H1 (cell line): ENCODE data around the gene QRICH1. TPM values are rescaled to one million over a fixed set of nuclear protein-coding genes. Genes with fewer than 3 reads are reported as not detected.

ENCODE experiments used
- BACH1 ChIP-seq: IDR thresholded peaks from 2 replicates; pipeline ENCODE4 v1.6.1; 2012; ENCODE audit warnings: low read length, improper control_type of control experiment
- BRCA1 ChIP-seq: IDR thresholded peaks from 2 replicates; pipeline ENCODE4 v1.6.1; 2012; ENCODE audit warnings: low read depth, low read length, improper control_type of control experiment
- CBX5 ChIP-seq: fragments of 300-800, 300-1000 bp; sonication (generic); IDR thresholded peaks from 2 replicates; pipeline ENCODE4 v1.7.1; 2016; ENCODE audit warnings: antibody characterized with exemption, low read length, low read depth
- CBX8 ChIP-seq: fragments of 300-800, 300-1000 bp; sonication (generic); IDR thresholded peaks from 2 replicates; pipeline ENCODE4 v1.7.1; 2016; ENCODE audit warnings: low read depth, low read length, borderline replicate concordance
- CHD1 ChIP-seq: IDR thresholded peaks from 2 replicates; pipeline ENCODE4 v1.6.1; 2012; ENCODE audit warnings: low read depth, low read length, improper control_type of control experiment
- CREB1 ChIP-seq: IDR thresholded peaks from 2 replicates; pipeline ENCODE4 v1.6.1; 2012; ENCODE audit warnings: inconsistent platforms
- PHF8 ChIP-seq: fragments of 200-600 bp; sonication (generic); conservative IDR thresholded peaks from 2 replicates; pipeline ENCODE4 v1.7.1; 2012; ENCODE audit warnings: low read depth, mild to moderate bottlenecking, inconsistent platforms, low read length, moderate library complexity
- POLR2A ChIP-seq, 2 experiments: IDR thresholded peaks; 1 replicate in 1 of 2; 2 replicates in 1 of 2; pipeline ENCODE4 v1.6.1; 2011; ENCODE audit warnings: low read depth in 2 of 2, low read length in 2 of 2, mild to moderate bottlenecking in 2 of 2; ENCODE audit errors: control extremely low read depth in 1 of 2
- RBBP5 ChIP-seq: IDR thresholded peaks from 2 replicates; pipeline ENCODE4 v1.7.1; 2012; ENCODE audit warnings: low read depth, mild to moderate bottlenecking, inconsistent platforms, low read length, moderate library complexity, borderline replicate concordance
- RXRA ChIP-seq: IDR thresholded peaks from 2 replicates; pipeline ENCODE4 v1.6.1; 2011; ENCODE audit warnings: low read depth, mild to moderate bottlenecking, low read length, moderate library complexity; ENCODE audit not compliant: insufficient read depth
- SIN3A ChIP-seq, 2 experiments: IDR thresholded peaks in 1 of 2; conservative IDR thresholded peaks in 1 of 2; 2 replicates each; pipeline ENCODE4 v1.6.1; 2011 to 2012; ENCODE audit warnings: low read length in 2 of 2, improper control_type of control experiment in 1 of 2, low read depth in 1 of 2, mild to moderate bottlenecking in 1 of 2
- SIRT6 ChIP-seq: IDR thresholded peaks from one replicate; pipeline ENCODE4 v1.7.1; 2012; ENCODE audit warnings: low read length, inconsistent platforms
- SP2 ChIP-seq: IDR thresholded peaks from 2 replicates; pipeline ENCODE4 v1.6.1; 2012; ENCODE audit warnings: mild to moderate bottlenecking, low read length, inconsistent platforms
- SP4 ChIP-seq: IDR thresholded peaks from 2 replicates; pipeline ENCODE4 v1.6.1; 2012; ENCODE audit warnings: low read length, inconsistent platforms
- TAF7 ChIP-seq: optimal IDR thresholded peaks from 2 replicates; pipeline ENCODE3; 2011; ENCODE audit warnings: low read depth, mild to moderate bottlenecking, inconsistent platforms, low read length, moderate library complexity, borderline replicate concordance
- TBP ChIP-seq: IDR thresholded peaks from 2 replicates; pipeline ENCODE4 v1.6.1; 2011; ENCODE audit warnings: low read depth, low read length, improper control_type of control experiment
- TCF12 ChIP-seq: IDR thresholded peaks from 2 replicates; pipeline ENCODE4 v1.6.1; 2011; ENCODE audit warnings: low read depth, mild to moderate bottlenecking, low read length
- ZNF274 ChIP-seq: IDR thresholded peaks from 2 replicates; pipeline ENCODE4 v1.7.0; 2012; ENCODE audit warnings: low read length, borderline replicate concordance; ENCODE audit errors: extremely low read depth
- polyA plus RNA-seq, 7 experiments: library from polyadenylated mRNA; depleted of rRNA in 3 of 7; stranded (reverse) in 5 of 7; unstranded in 2 of 7; fragments of >200 nt in 5 of 7; fragments of 200-250 nt in 2 of 7; gene quantifications; 1 replicate in 5 of 7; 2 replicates in 1 of 7; 4 replicates in 1 of 7; pipeline versions ENCODE4 v1.2.1 to v1.2.3, GENCODE V29; 2011 to 2013; ENCODE audit warnings: missing spikeins in 2 of 7, mixed read lengths in 2 of 7
- total RNA-seq: library from RNA; stranded (reverse); fragmentation: NEBNext Ultra II Directional; extraction: Animal tissue kit (Norgen Biotek cat#: 25700); gene quantifications from 2 replicates; pipeline ENCODE4 v1.2.1, GENCODE V29; 2021
- TF ChIP-seq, protein P1 (sequence below): IDR thresholded peaks from 2 replicates; pipeline ENCODE4 v1.6.1; 2012; ENCODE audit warnings: inconsistent platforms
- TF ChIP-seq, protein P2 (sequence below), 3 experiments: IDR thresholded peaks; 1 replicate in 2 of 3; 2 replicates in 1 of 3; pipeline versions ENCODE4 v1.5.1 to v1.6.1; 2011; ENCODE audit warnings: low read length in 3 of 3, mild to moderate bottlenecking in 3 of 3, inconsistent platforms in 2 of 3, low read depth in 1 of 3, moderate library complexity in 1 of 3; ENCODE audit not compliant: insufficient read depth in 1 of 3; ENCODE audit errors: control extremely low read depth in 1 of 3

The QRICH1 gene
- total and polyA plus RNA-seq, 2 of the 8 experiments (the other 6 are each of a cell fraction or from before 2014, with no cell fraction given), result 128 to 142 TPM

- peak; percentile 23; the same call in 1 of the 2 replicates for TF ChIP-seq RBBP5
- no peak for TF ChIP-seq CBX8
- TF ChIP-seq, protein P1, sequence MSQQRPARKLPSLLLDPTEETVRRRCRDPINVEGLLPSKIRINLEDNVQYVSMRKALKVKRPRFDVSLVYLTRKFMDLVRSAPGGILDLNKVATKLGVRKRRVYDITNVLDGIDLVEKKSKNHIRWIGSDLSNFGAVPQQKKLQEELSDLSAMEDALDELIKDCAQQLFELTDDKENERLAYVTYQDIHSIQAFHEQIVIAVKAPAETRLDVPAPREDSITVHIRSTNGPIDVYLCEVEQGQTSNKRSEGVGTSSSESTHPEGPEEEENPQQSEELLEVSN, result no peak
- no peak for TF ChIP-seq TCF12
- no peak for TF ChIP-seq RXRA
- TF ChIP-seq TBP, result no peak
- no peak; the same call in 1 of the 2 replicates for TF ChIP-seq PHF8
- TF ChIP-seq SIN3A (conservative IDR thresholded peaks at IDR 0.05 in 1 of 2, IDR thresholded peaks at IDR 0.05 in 1 of 2; ENCODE audit: low read depth in 1 of 2, low read length in 2 of 2), result peak in 1 of 2 experiments; percentile 78; a peak in 2 of 4 replicates
- TF ChIP-seq TAF7, result peak; percentile 74
- TF ChIP-seq CBX5, result no peak
- TF ChIP-seq SP2, result no peak
- TF ChIP-seq BRCA1, result no peak
- TF ChIP-seq ZNF274, result no peak
- TF ChIP-seq SP4, result 0 out of 2 replicates have a peak, but pooled peaks have one; percentile 58
- TF ChIP-seq BACH1, result peak; percentile 57; the same call in 1 of the 2 replicates
- no peak for TF ChIP-seq CHD1
- peak; percentile 67 to 71 for TF ChIP-seq POLR2A (IDR thresholded peaks at IDR 0.05; ENCODE audit: control extremely low read depth in 1 of 2, low read depth in 2 of 2, low read length in 2 of 2)
- peak; percentile 79 for TF ChIP-seq CREB1
- TF ChIP-seq, protein P2, sequence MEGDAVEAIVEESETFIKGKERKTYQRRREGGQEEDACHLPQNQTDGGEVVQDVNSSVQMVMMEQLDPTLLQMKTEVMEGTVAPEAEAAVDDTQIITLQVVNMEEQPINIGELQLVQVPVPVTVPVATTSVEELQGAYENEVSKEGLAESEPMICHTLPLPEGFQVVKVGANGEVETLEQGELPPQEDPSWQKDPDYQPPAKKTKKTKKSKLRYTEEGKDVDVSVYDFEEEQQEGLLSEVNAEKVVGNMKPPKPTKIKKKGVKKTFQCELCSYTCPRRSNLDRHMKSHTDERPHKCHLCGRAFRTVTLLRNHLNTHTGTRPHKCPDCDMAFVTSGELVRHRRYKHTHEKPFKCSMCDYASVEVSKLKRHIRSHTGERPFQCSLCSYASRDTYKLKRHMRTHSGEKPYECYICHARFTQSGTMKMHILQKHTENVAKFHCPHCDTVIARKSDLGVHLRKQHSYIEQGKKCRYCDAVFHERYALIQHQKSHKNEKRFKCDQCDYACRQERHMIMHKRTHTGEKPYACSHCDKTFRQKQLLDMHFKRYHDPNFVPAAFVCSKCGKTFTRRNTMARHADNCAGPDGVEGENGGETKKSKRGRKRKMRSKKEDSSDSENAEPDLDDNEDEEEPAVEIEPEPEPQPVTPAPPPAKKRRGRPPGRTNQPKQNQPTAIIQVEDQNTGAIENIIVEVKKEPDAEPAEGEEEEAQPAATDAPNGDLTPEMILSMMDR (IDR thresholded peaks at IDR 0.05; ENCODE audit: control extremely low read depth in 1 of 3, insufficient read depth in 1 of 3, low read depth in 1 of 3, low read length in 3 of 3), result no peak
- no peak for TF ChIP-seq SIRT6
Measured at GRCh38 chr3:49092938-49093852, 676 bp downstream of the QRICH1 start (continued).
